ENCODE measurements around the gene GPHA2. TPM values are rescaled to one million over a fixed set of nuclear protein-coding genes. Genes with fewer than 3 reads are reported as not detected.
A peak's percentile ranks its signal among the peaks of the same experiment; 100 is the strongest.

Gene GPHA2
- total RNA-seq, 1 donor from 2014 or later, result not detected

DNA sequence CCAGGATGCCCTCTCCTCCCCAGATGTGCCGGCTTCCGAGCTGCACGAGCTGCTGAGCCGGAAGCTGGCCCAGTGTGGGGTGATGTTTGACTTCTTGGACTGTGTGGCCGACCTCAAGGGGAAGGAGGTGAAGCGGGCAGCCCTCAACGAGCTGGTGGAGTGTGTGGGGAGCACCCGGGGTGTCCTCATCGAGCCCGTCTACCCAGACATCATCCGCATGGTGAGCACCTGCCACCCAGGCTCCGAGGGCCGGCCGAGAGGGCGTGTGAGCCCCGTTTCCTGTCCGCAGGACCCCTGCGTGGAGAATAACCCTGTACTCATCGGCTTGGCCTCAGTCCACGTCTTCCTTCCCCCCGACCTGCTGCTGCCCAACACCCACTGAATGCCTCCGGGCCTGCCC, 9.0 kb downstream of the GPHA2 start:
- Mint-ChIP-seq H3K4me1 (ENCODE audit: low read depth, unreplicated experiment) (peaks cover 3% of the 10 kb centered on the region), H3K36me3 (ENCODE audit: low read depth, unreplicated experiment) (peaks cover 22% of the 10 kb centered on the region), H3K27ac (ENCODE audit: unreplicated experiment) (no peak overlapping the region), H3K4me3 (ENCODE audit: unreplicated experiment) (no peak overlapping the region), H3K27me3 (ENCODE audit: low read depth, unreplicated experiment) (no peaks in the 10 kb centered on the region), H3K9me3 (ENCODE audit: unreplicated experiment) (no peaks in the 10 kb centered on the region)
- Histone ChIP-seq H3K4me2 (ENCODE audit: low read length) (no peak overlapping the region), H3K4me1 (ENCODE audit: insufficient read depth, low read length) (peaks cover 11% of the 10 kb centered on the region), H3K36me3 (ENCODE audit: insufficient read depth, low read length) (peaks cover 11% of the 10 kb centered on the region), H3K9me3 (ENCODE audit: insufficient read depth, low read depth, low read length) (no peaks in the 10 kb centered on the region), H3K27me3 (ENCODE audit: insufficient read depth, low read length) (no peaks in the 10 kb centered on the region), H3K4me3 (ENCODE audit: insufficient read depth, low read depth, low read length) (no peak overlapping the region), H2AFZ (ENCODE audit: low read depth, low read length) (no peak overlapping the region), H4K20me1 (ENCODE audit: insufficient read depth, low read length) (peaks cover 19% of the 10 kb centered on the region), H3K27ac (ENCODE audit: low read depth, low read length) (no peak overlapping the region), H3K9ac (ENCODE audit: low read length) (no peak overlapping the region), H3K79me2 (ENCODE audit: insufficient read depth, low read length) (peaks cover 6% of the 10 kb centered on the region)
- FAIRE-seq (no peak), DNase-seq (ENCODE audit: low read depth) (no peak)
- TF ChIP-seq EZH2 (IDR thresholded peaks at IDR 0.05; ENCODE audit: insufficient read depth, low read length), result no peak
- TF ChIP-seq, protein P1, sequence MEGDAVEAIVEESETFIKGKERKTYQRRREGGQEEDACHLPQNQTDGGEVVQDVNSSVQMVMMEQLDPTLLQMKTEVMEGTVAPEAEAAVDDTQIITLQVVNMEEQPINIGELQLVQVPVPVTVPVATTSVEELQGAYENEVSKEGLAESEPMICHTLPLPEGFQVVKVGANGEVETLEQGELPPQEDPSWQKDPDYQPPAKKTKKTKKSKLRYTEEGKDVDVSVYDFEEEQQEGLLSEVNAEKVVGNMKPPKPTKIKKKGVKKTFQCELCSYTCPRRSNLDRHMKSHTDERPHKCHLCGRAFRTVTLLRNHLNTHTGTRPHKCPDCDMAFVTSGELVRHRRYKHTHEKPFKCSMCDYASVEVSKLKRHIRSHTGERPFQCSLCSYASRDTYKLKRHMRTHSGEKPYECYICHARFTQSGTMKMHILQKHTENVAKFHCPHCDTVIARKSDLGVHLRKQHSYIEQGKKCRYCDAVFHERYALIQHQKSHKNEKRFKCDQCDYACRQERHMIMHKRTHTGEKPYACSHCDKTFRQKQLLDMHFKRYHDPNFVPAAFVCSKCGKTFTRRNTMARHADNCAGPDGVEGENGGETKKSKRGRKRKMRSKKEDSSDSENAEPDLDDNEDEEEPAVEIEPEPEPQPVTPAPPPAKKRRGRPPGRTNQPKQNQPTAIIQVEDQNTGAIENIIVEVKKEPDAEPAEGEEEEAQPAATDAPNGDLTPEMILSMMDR (IDR thresholded peaks at IDR 0.05; ENCODE audit: insufficient read depth, low read depth, low read length), result no peak

DNA sequence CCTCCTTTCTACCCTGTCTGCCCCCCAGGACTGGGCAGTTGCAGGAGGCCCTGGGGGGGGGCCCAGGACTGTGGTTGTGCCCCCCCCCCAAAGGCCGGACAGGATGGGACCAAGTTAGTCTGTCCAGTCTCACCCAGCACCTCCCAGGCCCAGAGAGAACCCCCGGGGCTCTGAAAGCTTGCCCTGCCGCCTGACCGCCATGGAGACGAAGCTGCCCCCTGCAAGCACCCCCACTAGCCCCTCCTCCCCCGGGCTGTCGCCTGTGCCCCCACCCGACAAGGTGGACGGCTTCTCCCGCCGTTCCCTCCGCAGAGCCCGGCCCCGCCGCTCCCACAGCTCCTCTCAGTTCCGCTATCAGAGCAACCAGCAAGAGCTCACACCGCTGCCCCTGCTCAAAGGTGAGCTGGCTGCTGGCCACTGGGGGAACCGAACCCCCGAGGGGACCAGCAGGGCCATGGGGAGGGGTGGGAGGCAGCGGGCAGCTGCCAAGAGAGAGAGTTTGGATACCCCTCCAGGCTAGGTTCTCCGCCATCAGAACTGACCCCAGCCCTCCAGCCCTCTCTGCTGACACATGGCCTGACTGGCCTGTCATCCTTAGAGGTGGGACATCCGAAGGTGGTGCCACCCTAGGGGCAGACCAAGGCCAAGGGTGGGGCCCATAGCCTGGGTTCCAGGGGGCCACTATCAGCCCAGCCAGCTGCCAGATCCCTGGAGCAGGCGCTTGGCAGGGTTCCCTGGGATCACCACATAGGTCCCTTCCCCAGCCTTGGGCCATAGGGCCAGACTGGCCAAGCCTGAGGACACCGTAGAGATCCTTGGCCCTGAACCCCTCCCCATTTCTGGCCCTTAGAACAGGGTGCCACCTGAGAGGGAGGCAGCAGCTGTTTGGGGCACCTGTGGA, 9.9 kb downstream of the GPHA2 start:
- no peak for TF ChIP-seq EZH2 (IDR thresholded peaks at IDR 0.05; ENCODE audit: insufficient read depth, low read length)
- TF ChIP-seq, protein P1 (IDR thresholded peaks at IDR 0.05; ENCODE audit: insufficient read depth, low read depth, low read length), result no peak
- DNase-seq (ENCODE audit: low read depth) (no peak), FAIRE-seq (no peak)
- Histone ChIP-seq H3K4me3 (ENCODE audit: insufficient read depth, low read depth, low read length) (peak overlapping the region; percentile 86), H3K27me3 (ENCODE audit: insufficient read depth, low read length) (no peaks in the 10 kb centered on the region), H3K79me2 (ENCODE audit: insufficient read depth, low read length) (peaks cover 6% of the 10 kb centered on the region), H2AFZ (ENCODE audit: low read depth, low read length) (no peak overlapping the region), H3K27ac (ENCODE audit: low read depth, low read length) (no peak overlapping the region), H3K36me3 (ENCODE audit: insufficient read depth, low read length) (peaks cover 9% of the 10 kb centered on the region), H4K20me1 (ENCODE audit: insufficient read depth, low read length) (peaks cover 19% of the 10 kb centered on the region), H3K9me3 (ENCODE audit: insufficient read depth, low read depth, low read length) (no peaks in the 10 kb centered on the region), H3K4me1 (ENCODE audit: insufficient read depth, low read length) (peaks cover 11% of the 10 kb centered on the region), H3K4me2 (ENCODE audit: low read length) (peak overlapping the region; percentile 91), H3K9ac (ENCODE audit: low read length) (peak overlapping the region; percentile 82)
- Mint-ChIP-seq H3K27me3 (ENCODE audit: low read depth, unreplicated experiment) (no peaks in the 10 kb centered on the region), H3K36me3 (ENCODE audit: low read depth, unreplicated experiment) (peaks cover 17% of the 10 kb centered on the region), H3K4me1 (ENCODE audit: low read depth, unreplicated experiment) (peaks cover 3% of the 10 kb centered on the region), H3K9me3 (ENCODE audit: unreplicated experiment) (no peaks in the 10 kb centered on the region), H3K4me3 (ENCODE audit: unreplicated experiment) (peak overlapping the region; percentile 96), H3K27ac (ENCODE audit: unreplicated experiment) (no peak overlapping the region)

DNA sequence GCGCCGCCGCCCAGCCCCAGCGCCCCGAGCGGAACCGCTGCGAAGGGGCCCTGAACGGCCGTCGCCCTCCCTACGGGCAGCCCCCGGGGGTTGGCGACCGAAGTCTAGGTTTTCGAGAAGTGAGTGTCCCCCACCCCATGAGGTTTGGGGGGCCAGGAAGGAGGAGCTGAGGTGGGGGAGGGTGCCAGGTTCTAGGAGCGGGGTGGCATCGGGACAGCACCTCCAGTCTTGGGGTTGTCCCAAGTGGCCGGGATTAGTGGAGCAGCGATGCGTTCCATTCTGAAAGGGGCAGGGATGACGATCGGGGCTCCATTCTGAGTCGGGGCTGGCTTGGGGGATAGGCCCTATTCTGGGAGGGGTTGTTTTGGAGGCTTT, 10.8 kb downstream of the GPHA2 start:
- peak overlapping the region; percentile 82 for H2AFZ ChIP-seq (ENCODE audit: low read depth, low read length)
- peaks cover 6% of the 10 kb centered on the region for H3K79me2 ChIP-seq (ENCODE audit: insufficient read depth, low read length)
- FAIRE-seq (no peak), DNase-seq (ENCODE audit: low read depth) (no peak)
- no peaks in the 10 kb centered on the region for H3K9me3 ChIP-seq (ENCODE audit: insufficient read depth, low read depth, low read length)
- Mint-ChIP-seq H3K27me3 (ENCODE audit: low read depth, unreplicated experiment) (no peaks in the 10 kb centered on the region), H3K27ac (ENCODE audit: unreplicated experiment) (no peak overlapping the region), H3K9me3 (ENCODE audit: unreplicated experiment) (no peaks in the 10 kb centered on the region), H3K36me3 (ENCODE audit: low read depth, unreplicated experiment) (peaks cover 12% of the 10 kb centered on the region), H3K4me3 (ENCODE audit: unreplicated experiment) (peak overlapping the region; percentile 96), H3K4me1 (ENCODE audit: low read depth, unreplicated experiment) (peaks cover 3% of the 10 kb centered on the region)
- peaks cover 5% of the 10 kb centered on the region for H3K36me3 ChIP-seq (ENCODE audit: insufficient read depth, low read length)
- H3K4me1 ChIP-seq (ENCODE audit: insufficient read depth, low read length), result peaks cover 11% of the 10 kb centered on the region
- no peaks in the 10 kb centered on the region for H3K27me3 ChIP-seq (ENCODE audit: insufficient read depth, low read length)
- peaks cover 17% of the 10 kb centered on the region for H4K20me1 ChIP-seq (ENCODE audit: insufficient read depth, low read length)
- H3K4me3 ChIP-seq (ENCODE audit: insufficient read depth, low read depth, low read length), result peak overlapping the region; percentile 86
- peak overlapping the region; percentile 91 for H3K4me2 ChIP-seq (ENCODE audit: low read length)
- peak overlapping the region; percentile 84 for H3K27ac ChIP-seq (ENCODE audit: low read depth, low read length)
- H3K9ac ChIP-seq (ENCODE audit: low read length), result peak overlapping the region; percentile 82
- TF ChIP-seq, protein P1 (IDR thresholded peaks at IDR 0.05; ENCODE audit: insufficient read depth, low read depth, low read length), result no peak
- TF ChIP-seq EZH2 (IDR thresholded peaks at IDR 0.05; ENCODE audit: insufficient read depth, low read length), result no peak
